Measurements from ENCODE around the gene PGRMC2. TPM values are rescaled to one million over a fixed set of nuclear protein-coding genes. Genes with fewer than 3 reads are reported as not detected.

The PGRMC2 gene
- total and polyA plus RNA-seq, 4 donors = 27.5 to 64.4 (median 56.9) TPM

Other genes with a start within 250 kb of the PGRMC2 start
- gene LARP1B, start 226.5 kb downstream of the PGRMC2 start, total RNA-seq = 10 to 100 TPM; 34.9 to 39.0 TPM
- gene LARP1B, start 226.5 kb downstream of the PGRMC2 start, polyA plus RNA-seq (ENCODE audit: insufficient read length in 2 of 2) = 10 to 100 TPM; 17.1 to 18.0 TPM